ENCODE data around the gene NTS.

DNA sequence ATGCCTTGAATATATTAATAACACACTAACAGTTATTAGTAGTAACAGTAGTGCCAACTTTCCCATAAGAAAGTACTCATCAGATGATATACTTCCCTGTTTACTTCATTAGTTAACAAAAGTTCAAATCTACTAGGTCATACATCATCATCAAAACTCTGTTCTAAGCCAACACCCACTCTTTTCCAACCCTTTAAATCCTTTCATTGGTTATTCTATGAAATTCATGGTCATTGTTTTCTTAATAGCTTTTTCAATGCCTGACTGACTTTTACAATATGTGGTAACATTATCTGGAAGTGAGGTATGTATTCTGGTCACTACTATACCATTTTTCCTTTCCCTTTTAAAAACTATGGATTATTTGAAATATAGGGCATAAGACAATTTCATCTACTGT lies 9.7 kb downstream of the NTS start:
- TF ChIP-seq, protein P1, sequence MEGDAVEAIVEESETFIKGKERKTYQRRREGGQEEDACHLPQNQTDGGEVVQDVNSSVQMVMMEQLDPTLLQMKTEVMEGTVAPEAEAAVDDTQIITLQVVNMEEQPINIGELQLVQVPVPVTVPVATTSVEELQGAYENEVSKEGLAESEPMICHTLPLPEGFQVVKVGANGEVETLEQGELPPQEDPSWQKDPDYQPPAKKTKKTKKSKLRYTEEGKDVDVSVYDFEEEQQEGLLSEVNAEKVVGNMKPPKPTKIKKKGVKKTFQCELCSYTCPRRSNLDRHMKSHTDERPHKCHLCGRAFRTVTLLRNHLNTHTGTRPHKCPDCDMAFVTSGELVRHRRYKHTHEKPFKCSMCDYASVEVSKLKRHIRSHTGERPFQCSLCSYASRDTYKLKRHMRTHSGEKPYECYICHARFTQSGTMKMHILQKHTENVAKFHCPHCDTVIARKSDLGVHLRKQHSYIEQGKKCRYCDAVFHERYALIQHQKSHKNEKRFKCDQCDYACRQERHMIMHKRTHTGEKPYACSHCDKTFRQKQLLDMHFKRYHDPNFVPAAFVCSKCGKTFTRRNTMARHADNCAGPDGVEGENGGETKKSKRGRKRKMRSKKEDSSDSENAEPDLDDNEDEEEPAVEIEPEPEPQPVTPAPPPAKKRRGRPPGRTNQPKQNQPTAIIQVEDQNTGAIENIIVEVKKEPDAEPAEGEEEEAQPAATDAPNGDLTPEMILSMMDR (IDR thresholded peaks at IDR 0.05; ENCODE audit: poor library complexity, severe bottlenecking), result no peak
- TF ChIP-seq MXI1 (conservative IDR thresholded peaks at IDR 0.05; ENCODE audit: poor library complexity, severe bottlenecking), result no peak
- TF ChIP-seq SMC3 (conservative IDR thresholded peaks at IDR 0.05; ENCODE audit: poor library complexity), result no peak
- no peak for TF ChIP-seq POLR2AphosphoS5 (IDR thresholded peaks at IDR 0.05)
- TF ChIP-seq EZH2 (IDR thresholded peaks at IDR 0.05; ENCODE audit: borderline replicate concordance, insufficient read depth, low read length, poor library complexity, severe bottlenecking), result no peak
- TF ChIP-seq, protein P2, sequence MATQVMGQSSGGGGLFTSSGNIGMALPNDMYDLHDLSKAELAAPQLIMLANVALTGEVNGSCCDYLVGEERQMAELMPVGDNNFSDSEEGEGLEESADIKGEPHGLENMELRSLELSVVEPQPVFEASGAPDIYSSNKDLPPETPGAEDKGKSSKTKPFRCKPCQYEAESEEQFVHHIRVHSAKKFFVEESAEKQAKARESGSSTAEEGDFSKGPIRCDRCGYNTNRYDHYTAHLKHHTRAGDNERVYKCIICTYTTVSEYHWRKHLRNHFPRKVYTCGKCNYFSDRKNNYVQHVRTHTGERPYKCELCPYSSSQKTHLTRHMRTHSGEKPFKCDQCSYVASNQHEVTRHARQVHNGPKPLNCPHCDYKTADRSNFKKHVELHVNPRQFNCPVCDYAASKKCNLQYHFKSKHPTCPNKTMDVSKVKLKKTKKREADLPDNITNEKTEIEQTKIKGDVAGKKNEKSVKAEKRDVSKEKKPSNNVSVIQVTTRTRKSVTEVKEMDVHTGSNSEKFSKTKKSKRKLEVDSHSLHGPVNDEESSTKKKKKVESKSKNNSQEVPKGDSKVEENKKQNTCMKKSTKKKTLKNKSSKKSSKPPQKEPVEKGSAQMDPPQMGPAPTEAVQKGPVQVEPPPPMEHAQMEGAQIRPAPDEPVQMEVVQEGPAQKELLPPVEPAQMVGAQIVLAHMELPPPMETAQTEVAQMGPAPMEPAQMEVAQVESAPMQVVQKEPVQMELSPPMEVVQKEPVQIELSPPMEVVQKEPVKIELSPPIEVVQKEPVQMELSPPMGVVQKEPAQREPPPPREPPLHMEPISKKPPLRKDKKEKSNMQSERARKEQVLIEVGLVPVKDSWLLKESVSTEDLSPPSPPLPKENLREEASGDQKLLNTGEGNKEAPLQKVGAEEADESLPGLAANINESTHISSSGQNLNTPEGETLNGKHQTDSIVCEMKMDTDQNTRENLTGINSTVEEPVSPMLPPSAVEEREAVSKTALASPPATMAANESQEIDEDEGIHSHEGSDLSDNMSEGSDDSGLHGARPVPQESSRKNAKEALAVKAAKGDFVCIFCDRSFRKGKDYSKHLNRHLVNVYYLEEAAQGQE (IDR thresholded peaks at IDR 0.05; ENCODE audit: borderline replicate concordance), result no peak

Data from neural cell (in vitro differentiated cells).